Measurements from ENCODE around the gene KCNH1.

GRCh38 chr1:210698661-210699060 is 435.3 kb downstream of the KCNH1 start:
- TF ChIP-seq ZBTB33 (IDR thresholded peaks at IDR 0.05; ENCODE audit: extremely low read depth, insufficient replicate concordance, low read length) (no peak), ATF3 (IDR thresholded peaks at IDR 0.05) (no peak), POLR2A (IDR thresholded peaks at IDR 0.05; ENCODE audit: borderline replicate concordance, extremely low read depth, insufficient read depth, insufficient read length) (no peak), EZH2 (IDR thresholded peaks at IDR 0.05) (no peak), CTCF (IDR thresholded peaks at IDR 0.05 in 2 of 3, conservative IDR thresholded peaks at IDR 0.05 in 1 of 3; ENCODE audit: borderline replicate concordance in 1 of 3, insufficient read depth in 1 of 3, low read depth in 2 of 3, low read length in 2 of 3) (no peak), FOSL1 (IDR thresholded peaks at IDR 0.05; ENCODE audit: low read depth) (no peak), SP1 (IDR thresholded peaks at IDR 0.05; ENCODE audit: low read depth) (no peak), CEBPB (IDR thresholded peaks at IDR 0.05; ENCODE audit: low read depth) (no peak), RAD21 (IDR thresholded peaks at IDR 0.05; ENCODE audit: low read depth) (no peak), EZH2phosphoT487 (IDR thresholded peaks at IDR 0.05; ENCODE audit: borderline replicate concordance) (no peak), POLR2AphosphoS5 (IDR thresholded peaks at IDR 0.05; ENCODE audit: low read depth, low read length) (no peak), CBX3 (IDR thresholded peaks at IDR 0.05; ENCODE audit: low read depth) (no peak)

Measured in HCT116 (cell line).